GM12878 (cell line): ENCODE measurements around the gene ZNF45. TPM values are rescaled to one million over a fixed set of nuclear protein-coding genes. Genes with fewer than 3 reads are reported as not detected.

Source experiments
- ATAC-seq: fragments of 200-7000 bp; cut with Tn5 transposase; 3 replicates; pipeline ENCODE4 v1.9.1; 2020; ENCODE audit warnings: mild to moderate bottlenecking, moderate library complexity
- BruUV-seq: library from RNA; stranded (reverse); fragments of 400-500 nt; replicated peaks from 2 replicates; lab custom pipeline; 2021; lab: Mats Ljungman, UMichigan
- CTCF ChIA-PET: fragments of 300-600 bp; sonication (Branson Sonifier 250); formaldehyde crosslinking; extraction: SDS; loops from one replicate; lab custom pipeline; 2021; ENCODE audit warnings: inconsistent platforms; lab: Yijun Ruan, JAX
- POLR2A ChIA-PET: fragments of 350-600 bp; formaldehyde crosslinking; extraction: SDS; loops from one replicate; lab custom pipeline; 2021; ENCODE audit warnings: inconsistent platforms; lab: Charles Lee
- RAD21 ChIA-PET: fragments of 300-600 bp; sonication (Branson Sonifier 250); formaldehyde crosslinking; loops from one replicate; lab custom pipeline; 2023; ENCODE audit warnings: antibody characterized with exemption; ENCODE audit not compliant: unreplicated experiment; lab: Charles Lee
- SMC1A ChIA-PET: fragments of 300-600 bp; sonication (Branson Sonifier 250); formaldehyde crosslinking; loops from one replicate; lab custom pipeline; 2023; ENCODE audit not compliant: unreplicated experiment, uncharacterized antibody; lab: Charles Lee
- DNase-seq: peaks from one replicate; pipeline ENCODE4 v3.0.0-alpha.2; 2011; ENCODE audit warnings: low read depth, low spot score
- FAIRE-seq: peaks from 3 replicates; lab custom pipeline; 2011; peaks lifted over from hg19 to GRCh38; lab: Jason Lieb, UNC
- H2AFZ ChIP-seq: 2 replicates; pipeline ENCODE4 v1.6.0; 2011; ENCODE audit warnings: low read depth, low read length, control low read depth; ENCODE audit not compliant: control insufficient read depth
- H3K27ac ChIP-seq: 2 replicates; pipeline ENCODE4 v1.5.1; 2011; ENCODE audit warnings: control low read depth; ENCODE audit not compliant: control insufficient read depth, insufficient read depth
- H3K27me3 ChIP-seq, 2 experiments: replicated peaks in 1 of 2; 2 replicates each; pipeline versions ENCODE4 v1.6.0 to v1.6.1; 2011; ENCODE audit warnings: low read length in 1 of 2; ENCODE audit not compliant: control insufficient read depth in 2 of 2, insufficient read depth in 2 of 2
- H3K36me3 ChIP-seq, 2 experiments: 2 replicates each; pipeline ENCODE4 v1.5.1; 2011; ENCODE audit warnings: low read length in 1 of 2; ENCODE audit not compliant: control insufficient read depth in 2 of 2, insufficient read depth in 2 of 2
- H3K4me1 ChIP-seq: 2 replicates; pipeline ENCODE4 v1.6.1; 2011; ENCODE audit warnings: mild to moderate bottlenecking, low read length, moderate library complexity, mixed read lengths; ENCODE audit not compliant: control insufficient read depth, insufficient read depth
- H3K4me2 ChIP-seq: 2 replicates; pipeline ENCODE4 v1.6.0; 2011; ENCODE audit warnings: control low read depth; ENCODE audit not compliant: control insufficient read depth, insufficient read depth
- H3K4me3 ChIP-seq: fragments of 200-600 bp; sonication (generic); 2 replicates; pipeline ENCODE4 v1.5.1; 2016
- H3K79me2 ChIP-seq: 2 replicates; pipeline ENCODE4 v1.6.0; 2011; ENCODE audit warnings: low read length; ENCODE audit not compliant: control insufficient read depth, insufficient read depth
- H3K9ac ChIP-seq: 2 replicates; pipeline ENCODE4 v1.8.0; 2011; ENCODE audit warnings: low read length, control low read depth, mixed read lengths; ENCODE audit not compliant: control insufficient read depth, insufficient read depth
- H3K9me3 ChIP-seq: replicated peaks from 3 replicates; pipeline ENCODE4 v1.5.1; 2011; ENCODE audit warnings: mild to moderate bottlenecking, low read length; ENCODE audit not compliant: control insufficient read depth, insufficient read depth
- H4K20me1 ChIP-seq: 2 replicates; pipeline ENCODE4 v1.6.0; 2011; ENCODE audit not compliant: control insufficient read depth, insufficient read depth
- ASH2L ChIP-seq: fragments of 300-600, 200-600 bp; sonication (generic); IDR thresholded peaks from 2 replicates; pipeline ENCODE4 v1.6.1; 2017; ENCODE audit warnings: low read depth, mild to moderate bottlenecking, borderline replicate concordance
- CHD2 ChIP-seq: IDR thresholded peaks from 2 replicates; pipeline ENCODE4 v1.6.1; 2011; ENCODE audit warnings: low read depth, low read length, improper control_type of control experiment, borderline replicate concordance
- CTCF ChIP-seq, 3 experiments: IDR thresholded peaks in 2 of 3; conservative IDR thresholded peaks in 1 of 3; 2 replicates each; pipeline ENCODE4 v1.5.1; 2011; ENCODE audit warnings: low read depth in 3 of 3, low read length in 3 of 3, mild to moderate bottlenecking in 3 of 3, control low read depth in 2 of 3, moderate library complexity in 2 of 3, inconsistent platforms in 1 of 3, mixed read lengths in 1 of 3; ENCODE audit not compliant: control insufficient read depth in 2 of 3, insufficient read depth in 1 of 3; ENCODE audit errors: extremely low read depth in 1 of 3
- E2F8 ChIP-seq: fragments of 450-650 bp; IDR thresholded peaks from 2 replicates; pipeline ENCODE4 v1.6.1; 2018; ENCODE audit warnings: mild to moderate bottlenecking, low read depth, moderate library complexity; ENCODE audit not compliant: partially characterized antibody
- FOS ChIP-seq: IDR thresholded peaks from 3 replicates; pipeline ENCODE4 v1.6.1; 2011; ENCODE audit warnings: borderline replicate concordance; ENCODE audit not compliant: insufficient read length; ENCODE audit errors: extremely low read depth
- KDM1A ChIP-seq: fragments of 200-600 bp; sonication (generic); IDR thresholded peaks from 2 replicates; pipeline ENCODE4 v1.6.1; 2016; ENCODE audit warnings: borderline replicate concordance
- MEF2A ChIP-seq: IDR thresholded peaks from 2 replicates; pipeline ENCODE4 v1.6.1; 2011; ENCODE audit warnings: low read depth, mild to moderate bottlenecking, low read length, moderate library complexity; ENCODE audit not compliant: insufficient read depth
- SMARCA5 ChIP-seq: fragments of 450-650 bp; IDR thresholded peaks from 2 replicates; pipeline ENCODE4 v1.6.1; 2017; ENCODE audit warnings: mild to moderate bottlenecking
- WGBS: methylation state at CpG from one replicate; pipeline ENCODE4 v1.1.6; 2016; ENCODE audit warnings: low lambda C conversion rate; ENCODE audit not compliant: insufficient replicate concordance, insufficient coverage; ENCODE audit errors: missing lambda C conversion rate; 5-methylcytosine and 5-hydroxymethylcytosine counted together
- in situ Hi-C: fragments of 300-500 bp; cut with MboI; formaldehyde crosslinking; loops from 9 replicates; pipeline ENCODE4 v1.14.3; 2018; ENCODE audit warnings: mixed read lengths
- intact Hi-C: fragments of 100-400 bp; cut with micrococcal nuclease; formaldehyde crosslinking; loops from one replicate; pipeline ENCODE4 v1.14.2; 2022; ENCODE audit not compliant: unreplicated experiment
- polyA plus RNA-seq, 11 experiments: library from polyadenylated mRNA; depleted of rRNA in 4 of 11; unstranded in 6 of 11; stranded (reverse) in 5 of 11; fragments of >200 nt; fragmentation: Nextera tagmentation in 4 of 11; fragmentation: Illumina TruSeq in 1 of 11; extraction: Ambion mirVana in 4 of 11; extraction: Trizol in 1 of 11; gene quantifications; 1 replicate in 1 of 11; 2 replicates in 10 of 11; pipeline versions ENCODE4 v1.2.1 to v1.2.3, GENCODE V29; 2011 to 2016; ENCODE audit warnings: inconsistent platforms in 2 of 11, missing spikeins in 2 of 11, low read depth in 1 of 11
- total RNA-seq, 4 experiments: library from RNA; depleted of rRNA in 3 of 4; stranded (reverse); fragments of >200 nt in 3 of 4; fragmentation: Illumina TruSeq in 1 of 4; extraction: Trizol in 1 of 4; gene quantifications; 2 replicates each; pipeline versions ENCODE4 v1.2.1 to v1.2.3, GENCODE V29; 2013 to 2021

The ZNF45 gene
- total and polyA plus RNA-seq, 10 of the 15 experiments (the other 5 are each of a cell fraction or from before 2014, with no cell fraction given): 4.2 to 23.1 (median 15.9) TPM

GRCh38 chr19:43895727-43896308 is 39.3 kb downstream of the ZNF45 start (continued):
- TF ChIP-seq FOS (no peak), CHD2 (no peak), MEF2A (no peak), ASH2L (no peak), SMARCA5 (no peak)

GRCh38 chr19:43883864-43884263 is 51.2 kb downstream of the ZNF45 start, which contains the start of gene ZNF404:
TSS of gene ZNF404 (minus strand) at chr19:43883964.
- intact Hi-C loops (no loop called here), in situ Hi-C loops (no loop called here)
- TF ChIP-seq KDM1A (no peak), CTCF (IDR thresholded peaks at IDR 0.05 in 2 of 3, conservative IDR thresholded peaks at IDR 0.05 in 1 of 3; ENCODE audit: control insufficient read depth in 2 of 3, extremely low read depth in 1 of 3, insufficient read depth in 1 of 3, low read depth in 3 of 3, low read length in 3 of 3) (no peak), E2F8 (no peak)
- CTCF ChIA-PET: no interaction called here
- no TSS peak for BruUV-seq
- RAD21 ChIA-PET: no interaction called here
- SMC1A ChIA-PET: interaction anchor here (1.3 kb wide), 1 partner anchor 14 kb away, joined by 3 read pairs; no protein-coding TSS in a partner anchor
- Histone ChIP-seq H3K4me2 (no peak within 1 kb of the TSS), H3K9me3 (peaks cover 6% of the 10 kb centered on the region; the same call in 1 of the 3 replicates), H2AFZ (no peak within 1 kb of the TSS), H3K36me3 (no peaks in the 10 kb centered on the region), H3K9ac (no peak within 1 kb of the TSS), H3K27me3 (no peaks in the 10 kb centered on the region), H4K20me1 (no peaks in the 10 kb centered on the region), H3K4me3 (no peak within 1 kb of the TSS), H3K27ac (no peak within 1 kb of the TSS), H3K79me2 (no peaks in the 10 kb centered on the region), H3K4me1 (no peaks in the 10 kb centered on the region)
- FAIRE-seq: no peak
- no peak for ATAC-seq
- POLR2A ChIA-PET: no interaction called here
- DNase-seq: no peak
- 2% methylated on average over 2 of the region's 2 CpGs for WGBS
